Naive thymus-derived CD4-positive, alpha-beta T cell (primary cell): ENCODE measurements around the gene FBRSL1. TPM values are rescaled to one million over a fixed set of nuclear protein-coding genes. Genes with fewer than 3 reads are reported as not detected.

Source experiments
- ATAC-seq: fragments of 150-1000 bp; cut with Tn5 transposase; 2 replicates; pipeline ENCODE4 v1.10.0; 2021; ENCODE audit warnings: mild to moderate bottlenecking, moderate library complexity
- CTCF ChIA-PET: fragments of 350-600 bp; sonication (Branson Sonifier 250); formaldehyde crosslinking; loops from one replicate; lab custom pipeline; 2021; ENCODE audit warnings: antibody characterized with exemption; lab: Charles Lee
- POLR2A ChIA-PET: fragments of 350-600 bp; sonication (Branson Sonifier 250); formaldehyde crosslinking; loops from one replicate; lab custom pipeline; 2021; ENCODE audit warnings: antibody characterized with exemption, inconsistent platforms; lab: Charles Lee
- DNase-seq, 9 donors: peaks; one replicate each; pipeline versions ENCODE4 v3.0.0 to v3.0.0-alpha.2; 2020 to 2022; ENCODE audit warnings: mixed read lengths in 1 of 9
- H3K27ac ChIP-seq: one replicate; pipeline ENCODE4 v1.7.0; 2013; ENCODE audit warnings: mild to moderate bottlenecking, low read depth, low read length, moderate library complexity
- H3K27me3 ChIP-seq, 2 donors: one replicate each; pipeline ENCODE4 v1.7.0; 2013; ENCODE audit warnings: low read length in 2 of 2, mild to moderate bottlenecking in 2 of 2, moderate library complexity in 2 of 2; ENCODE audit not compliant: control insufficient read depth in 2 of 2, insufficient read depth in 2 of 2
- H3K36me3 ChIP-seq, 3 experiments: 1 replicate in 2 of 3; 2 replicates in 1 of 3; pipeline ENCODE4 v1.7.0; 2013; ENCODE audit warnings: low read length in 3 of 3, mild to moderate bottlenecking in 3 of 3, moderate library complexity in 1 of 3; ENCODE audit not compliant: insufficient read depth in 3 of 3, control insufficient read depth in 2 of 3
- H3K4me1 ChIP-seq, 2 donors: one replicate each; pipeline ENCODE4 v1.7.0; 2013; ENCODE audit warnings: low read length in 2 of 2, mild to moderate bottlenecking in 2 of 2, moderate library complexity in 1 of 2; ENCODE audit not compliant: control insufficient read depth in 2 of 2, insufficient read depth in 2 of 2
- H3K4me3 ChIP-seq: 2 replicates; pipeline ENCODE4 v1.7.0; 2013; ENCODE audit warnings: mild to moderate bottlenecking, low read length
- H3K9me3 ChIP-seq, 3 experiments: 1 replicate in 2 of 3; 2 replicates in 1 of 3; pipeline ENCODE4 v1.7.0; 2013; ENCODE audit warnings: low read length in 3 of 3; ENCODE audit not compliant: control insufficient read depth in 2 of 3
- H3K27ac Mint-ChIP-seq, 9 donors: one replicate each; pipeline ENCODE4 v1.8.0; 2020 to 2022; ENCODE audit warnings: mixed read lengths in 9 of 9, mild to moderate bottlenecking in 8 of 9, moderate library complexity in 5 of 9, inconsistent platforms in 2 of 9
- H3K27me3 Mint-ChIP-seq, 5 donors: one replicate each; pipeline ENCODE4 v1.8.0; 2021 to 2022; ENCODE audit warnings: mixed read lengths in 5 of 5, mild to moderate bottlenecking in 1 of 5
- H3K36me3 Mint-ChIP-seq, 5 donors: one replicate each; pipeline ENCODE4 v1.8.0; 2020 to 2022; ENCODE audit warnings: mixed read lengths in 5 of 5, mild to moderate bottlenecking in 3 of 5, inconsistent platforms in 1 of 5
- H3K4me1 Mint-ChIP-seq, 7 donors: one replicate each; pipeline ENCODE4 v1.8.0; 2020 to 2022; ENCODE audit warnings: mixed read lengths in 7 of 7, mild to moderate bottlenecking in 3 of 7, inconsistent platforms in 1 of 7
- H3K4me3 Mint-ChIP-seq, 10 donors: one replicate each; pipeline ENCODE4 v1.8.0; 2020 to 2022; ENCODE audit warnings: mild to moderate bottlenecking in 10 of 10, mixed read lengths in 10 of 10, moderate library complexity in 6 of 10, inconsistent platforms in 2 of 10
- H3K9me3 Mint-ChIP-seq, 11 donors: one replicate each; pipeline ENCODE4 v1.8.0; 2020 to 2022; ENCODE audit warnings: mixed read lengths in 11 of 11, mild to moderate bottlenecking in 4 of 11, inconsistent platforms in 1 of 11, moderate library complexity in 1 of 11
- intact Hi-C, 2 donors: fragments of 100-400 bp; cut with micrococcal nuclease; formaldehyde crosslinking; loops; one replicate each; pipeline ENCODE4 v1.15.1; 2023
- polyA plus RNA-seq, 2 donors: library from polyadenylated mRNA; unstranded; fragments of 300-500 nt; fragmentation: Illumina TruSeq; gene quantifications; one replicate each; pipeline ENCODE4 v1.2.3, GENCODE V29; 2021
- total RNA-seq, 6 experiments: library from RNA in 5 of 6; stranded (reverse) in 5 of 6; gene quantifications; 1 replicate in 5 of 6; 2 replicates in 1 of 6; pipeline ENCODE4 v1.2.3 and lab custom pipeline; 2021 to 2026

FBRSL1 gene
- total and polyA plus RNA-seq, 7 experiments from 2014 or later, result 0.77 to 105 (median 90.9) TPM

DNA sequence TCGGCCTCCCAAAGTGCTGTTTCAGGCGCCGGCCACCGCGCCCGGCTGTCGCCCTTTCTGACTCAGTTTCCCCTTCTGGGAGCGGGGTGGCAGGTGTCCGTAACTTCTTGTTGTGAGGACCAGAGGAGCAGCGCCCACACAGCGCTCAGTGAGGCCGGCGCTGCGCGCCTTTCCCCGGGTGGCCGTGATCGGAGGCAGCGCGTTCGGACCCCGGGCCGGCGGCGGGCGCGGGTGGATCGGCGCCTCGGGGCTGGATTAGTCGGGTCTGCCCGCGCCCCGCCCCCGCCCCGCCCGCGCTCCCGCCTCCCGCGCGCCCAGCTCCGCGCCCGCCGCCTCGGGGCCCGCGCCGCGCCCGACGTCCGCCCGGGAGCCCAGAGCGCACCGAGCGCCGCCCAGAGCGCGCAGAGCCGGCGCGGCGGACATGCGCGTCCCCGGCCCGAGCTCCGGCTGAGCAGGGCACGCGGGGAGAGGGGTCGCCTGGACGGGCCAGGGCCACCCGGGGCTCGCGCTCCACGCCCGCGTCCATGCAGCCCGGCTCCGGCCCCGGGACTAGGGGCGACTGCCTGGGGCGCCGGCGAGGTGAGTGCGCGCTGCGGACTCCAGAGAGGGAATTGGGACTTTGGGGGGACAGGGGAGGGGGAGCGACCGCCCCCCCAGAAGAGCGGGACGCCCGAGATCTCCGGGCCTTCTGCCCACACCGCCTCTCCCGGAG, 69.9 kb downstream of the FBRSL1 start:
- Histone ChIP-seq H3K27me3 (no peaks in the 10 kb centered on the region), H3K36me3 (no peaks in the 10 kb centered on the region), H3K4me3 (peak overlapping the region; percentile 35), H3K27ac (no peak overlapping the region), H3K9me3 (no peaks in the 10 kb centered on the region), H3K4me1 (peaks cover 7 to 25% of the 10 kb centered on the region in 2 donors)
- CTCF ChIA-PET, result interaction anchor here (0.8 to 1.3 kb wide), 2 partner anchors 14 to 144 kb away, joined by 3 read pairs; no protein-coding TSS in a partner anchor
- peak overlapping the region in 9 of 10 donors; percentile 53 to 80 (median 71) for H3K4me3 Mint-ChIP-seq
- POLR2A ChIA-PET, result no interaction called here
- ATAC-seq (peak; percentile 69), DNase-seq (peak in 6 of 9 donors; percentile 23 to 63 (median 28))
- peaks cover 0 to 1% (median 0%) of the 10 kb centered on the region in 11 donors for H3K9me3 Mint-ChIP-seq
- H3K4me1 Mint-ChIP-seq, result peaks cover 0 to 21% (median 18%) of the 10 kb centered on the region in 7 donors
- H3K36me3 Mint-ChIP-seq, result peaks cover 0 to 10% (median 5%) of the 10 kb centered on the region in 5 donors
- H3K27ac Mint-ChIP-seq, result no peak overlapping the region
- intact Hi-C loops, result loop anchor here (1.0 to 2.0 kb wide), 3 partner anchors 71 to 405 kb away; no protein-coding TSS in a partner anchor
- H3K27me3 Mint-ChIP-seq, result peaks cover 0 to 15% (median 8%) of the 10 kb centered on the region in 5 donors

DNA sequence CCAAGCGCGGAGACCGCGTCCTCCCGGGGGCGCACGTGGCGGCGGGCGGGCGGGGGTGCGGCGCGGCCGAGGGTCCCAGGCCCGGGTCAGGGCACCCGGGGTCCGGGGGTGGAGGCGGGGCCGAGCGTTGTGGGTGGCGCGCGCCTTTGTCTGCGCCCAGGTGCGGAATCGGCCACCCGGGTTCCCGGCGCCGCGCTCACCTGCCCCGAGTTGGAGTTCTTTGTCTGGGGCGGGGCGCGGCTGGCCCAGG, 70.3 kb downstream of the FBRSL1 start:
- H3K4me3 ChIP-seq, result no peak overlapping the region
- peaks cover 0 to 4% (median 0%) of the 10 kb centered on the region in 11 donors for H3K9me3 Mint-ChIP-seq
- H3K36me3 ChIP-seq, result peaks cover 0 to 1% (median 0%) of the 10 kb centered on the region in 3 experiments
- peaks cover 7 to 25% of the 10 kb centered on the region in 2 donors for H3K4me1 ChIP-seq
- intact Hi-C loops, result loop anchor here (1.0 to 2.0 kb wide), 3 partner anchors 71 to 405 kb away; no protein-coding TSS in a partner anchor
- no peak overlapping the region for H3K27ac ChIP-seq
- H3K27me3 Mint-ChIP-seq, result peaks cover 0 to 15% (median 8%) of the 10 kb centered on the region in 5 donors
- DNase-seq, result peak in 4 of 9 donors; percentile 18 to 46 (median 27)
- peaks cover 0 to 12% (median 5%) of the 10 kb centered on the region in 5 donors for H3K36me3 Mint-ChIP-seq
- POLR2A ChIA-PET, result no interaction called here
- peak overlapping the region in 4 of 10 donors; percentile 61 to 80 (median 70) for H3K4me3 Mint-ChIP-seq
- H3K4me1 Mint-ChIP-seq, result peaks cover 4 to 25% (median 17%) of the 10 kb centered on the region in 7 donors
- peak; percentile 23 for ATAC-seq
- CTCF ChIA-PET, result interaction anchor here (1.4 kb wide), 1 partner anchor 145 kb away, joined by 9 read pairs; no protein-coding TSS in a partner anchor
- no peaks in the 10 kb centered on the region for H3K9me3 ChIP-seq
- no peak overlapping the region for H3K27ac Mint-ChIP-seq
- H3K27me3 ChIP-seq, result no peaks in the 10 kb centered on the region

DNA sequence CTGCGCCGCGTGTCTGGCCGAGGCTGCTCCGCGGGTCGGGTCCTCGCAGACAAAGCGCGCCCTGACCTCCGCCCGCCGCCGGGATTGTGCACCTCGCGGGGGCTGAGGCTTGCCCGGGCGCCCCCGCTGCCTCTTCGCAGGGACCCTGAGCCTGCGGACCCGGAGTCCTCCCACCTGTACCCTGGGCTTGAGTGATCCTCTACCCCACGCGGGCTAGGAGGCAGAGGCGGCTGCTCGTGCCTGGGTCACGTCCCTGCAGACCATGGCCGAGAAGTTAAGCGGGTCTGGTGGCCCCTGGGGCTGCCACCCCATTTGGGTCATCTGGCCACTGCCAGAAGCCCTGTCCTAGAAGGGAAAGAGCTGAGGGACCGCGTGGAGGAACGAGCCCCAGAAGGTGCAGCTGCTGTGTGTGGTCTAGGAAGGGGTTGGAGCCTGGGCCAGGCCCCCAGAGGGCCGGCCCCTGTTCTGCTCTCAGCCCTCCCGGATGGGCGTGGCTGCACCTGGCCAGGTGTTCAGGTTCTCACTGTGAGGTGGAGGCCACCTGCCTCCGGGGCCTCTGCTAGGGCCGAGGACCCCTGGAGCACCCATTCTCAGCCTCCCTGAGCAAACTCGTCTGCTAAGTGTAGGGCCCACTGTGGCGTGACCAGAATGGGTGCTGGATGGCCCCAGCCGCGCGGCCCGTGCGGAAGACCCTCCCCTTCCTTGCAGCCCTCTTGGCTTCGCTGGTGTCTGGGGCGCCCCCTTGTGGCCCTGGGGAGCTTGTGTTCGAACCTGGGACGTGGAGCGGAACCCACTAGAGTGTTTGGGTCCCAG, 70.9 kb downstream of the FBRSL1 start:
- Mint-ChIP-seq H3K36me3 (peaks cover 0 to 16% (median 4%) of the 10 kb centered on the region in 5 donors), H3K27ac (no peak overlapping the region), H3K4me1 (peaks cover 4 to 25% (median 17%) of the 10 kb centered on the region in 7 donors), H3K4me3 (peak overlapping the region; percentile 41 to 80 (median 69)), H3K9me3 (peaks cover 0 to 4% (median 0%) of the 10 kb centered on the region in 11 donors), H3K27me3 (peaks cover 0 to 15% (median 8%) of the 10 kb centered on the region in 5 donors)
- Histone ChIP-seq H3K9me3 (no peaks in the 10 kb centered on the region), H3K4me1 (peaks cover 7 to 25% of the 10 kb centered on the region in 2 donors), H3K27me3 (no peaks in the 10 kb centered on the region), H3K36me3 (peaks cover 0 to 7% (median 0%) of the 10 kb centered on the region in 3 experiments), H3K27ac (no peak overlapping the region), H3K4me3 (peak overlapping the region; percentile 37)
- DNase-seq, result peak; percentile 47 to 82 (median 63)
- ChIA-PET CTCF (interaction anchor here (0.6 to 1.4 kb wide), 3 partner anchors 50 to 146 kb away, joined by 3 to 9 read pairs (median 3); partner anchors contain the start of gene LRCOL1), POLR2A (no interaction called here)
- intact Hi-C loops, result loop anchor here (1.0 to 2.0 kb wide), 3 partner anchors 72 to 406 kb away; no protein-coding TSS in a partner anchor
- peak; percentile 64 for ATAC-seq

Other genes with a start within 250 kb of the FBRSL1 start
- not detected for gene GALNT9, start 160.6 kb upstream of the FBRSL1 start, total RNA-seq
- not detected for gene GALNT9, start 160.6 kb upstream of the FBRSL1 start, polyA plus RNA-seq
- not detected for gene LRCOL1, start 120.4 kb downstream of the FBRSL1 start, total RNA-seq
- gene LRCOL1, start 120.4 kb downstream of the FBRSL1 start, polyA plus RNA-seq, result not detected
- under 1 TPM in 1 of 5 experiments, not detected in 4; 0.32 TPM for gene P2RX2, start 128.6 kb downstream of the FBRSL1 start, total RNA-seq
- gene P2RX2, start 128.6 kb downstream of the FBRSL1 start, polyA plus RNA-seq, result not detected
- 100 to 1,000 TPM in 1 of 5 experiments, 10 to 100 TPM in 4; 54.5 to 138 (median 62.1) TPM for gene POLE, start 197.2 kb downstream of the FBRSL1 start, total RNA-seq
- gene POLE, start 197.2 kb downstream of the FBRSL1 start, polyA plus RNA-seq, result 1 to 10 TPM; 3.6 to 8.8 TPM
- gene PXMP2, start 197.4 kb downstream of the FBRSL1 start, total RNA-seq, result 10 to 100 TPM in 1 of 5 experiments, 1 to 10 TPM in 4; 2.6 to 26.8 (median 5.4) TPM
- gene PXMP2, start 197.4 kb downstream of the FBRSL1 start, polyA plus RNA-seq, result 10 to 100 TPM; 10.4 to 11.1 TPM
- gene PGAM5, start 220.7 kb downstream of the FBRSL1 start, total RNA-seq, result 10 to 100 TPM; 19.3 to 51.7 (median 21.4) TPM
- gene PGAM5, start 220.7 kb downstream of the FBRSL1 start, polyA plus RNA-seq, result 10 to 100 TPM; 15.3 to 26.6 TPM